Activated naive CD4-positive, alpha-beta T cell treated with anti-CD3 and anti-CD28 coated beads, Interleukin-2, amount 50 U/mL, for 72 hours (primary cell): ENCODE results near the gene UNC13B. TPM values are rescaled to one million over a fixed set of nuclear protein-coding genes. Genes with fewer than 3 reads are reported as not detected.
"Not testable (repeated sequence)": the region's sequence is repeated elsewhere in the genome, so short reads cannot be mapped to it uniquely, and the experiment has no call there.

Source experiments
- ATAC-seq, 2 donors: fragments of 150-1000 bp; cut with Tn5 transposase; 2 replicates each; pipeline ENCODE4 v1.10.0; 2021; ENCODE audit warnings: mild to moderate bottlenecking in 2 of 2, moderate library complexity in 2 of 2
- DNase-seq, 2 donors: peaks; one replicate each; pipeline ENCODE4 v3.0.0; 2021 to 2022; ENCODE audit warnings: low spot score in 2 of 2
- H3K27ac Mint-ChIP-seq, 2 donors: one replicate each; pipeline ENCODE4 v1.8.0; 2022; ENCODE audit warnings: mild to moderate bottlenecking in 2 of 2, mixed read lengths in 2 of 2
- H3K36me3 Mint-ChIP-seq, 2 donors: one replicate each; pipeline ENCODE4 v1.8.0; 2022; ENCODE audit warnings: mixed read lengths in 2 of 2
- H3K9me3 Mint-ChIP-seq, 2 donors: one replicate each; pipeline ENCODE4 v1.8.0; 2022; ENCODE audit warnings: mixed read lengths in 2 of 2
- total RNA-seq, 2 donors: library from RNA; stranded (reverse); gene quantifications; one replicate each; pipeline ENCODE4 v1.2.3, GENCODE V29; 2022

Gene UNC13B
- total RNA-seq, 2 donors from 2014 or later: 2.3 to 5.0 TPM

- ATAC-seq (no peak), DNase-seq (no peak)
- no peaks in the 10 kb centered on the region for H3K36me3 Mint-ChIP-seq
- no peaks in the 10 kb centered on the region for H3K9me3 Mint-ChIP-seq
- H3K27ac Mint-ChIP-seq: no peak overlapping the region
Measured at GRCh38 chr9:35156781-35157180, 5.0 kb upstream of the UNC13B start.

- not testable (repeated sequence) for ATAC-seq, DNase-seq, H3K9me3 Mint-ChIP-seq, H3K27ac Mint-ChIP-seq, H3K36me3 Mint-ChIP-seq
Measured at GRCh38 chr9:35157836-35158235, 4.0 kb upstream of the UNC13B start.

GRCh38 chr9:35158501-35159280 is 3.1 kb upstream of the UNC13B start:
- no peak for DNase-seq
- ATAC-seq: no peak
- Mint-ChIP-seq H3K9me3 (no peaks in the 10 kb centered on the region), H3K27ac (no peak overlapping the region), H3K36me3 (peaks cover 0 to 4% of the 10 kb centered on the region in 2 donors)

GRCh38 chr9:35162605-35163315 is 951 bp downstream of the UNC13B start:
- ATAC-seq (no peak), DNase-seq (no peak)
- H3K27ac Mint-ChIP-seq: peak overlapping the region in 1 of 2 donors; percentile 42
- no peaks in the 10 kb centered on the region for H3K9me3 Mint-ChIP-seq
- H3K36me3 Mint-ChIP-seq: peaks cover 0 to 4% of the 10 kb centered on the region in 2 donors

GRCh38 chr9:35163413-35163812 is 1.6 kb downstream of the UNC13B start:
- ATAC-seq (no peak), DNase-seq (no peak)
- H3K9me3 Mint-ChIP-seq: no peaks in the 10 kb centered on the region
- H3K36me3 Mint-ChIP-seq: peaks cover 0 to 4% of the 10 kb centered on the region in 2 donors
- no peak overlapping the region for H3K27ac Mint-ChIP-seq

GRCh38 chr9:35164711-35165110 is 2.9 kb downstream of the UNC13B start:
- ATAC-seq: no peak
- H3K27ac Mint-ChIP-seq: no peak overlapping the region
- no peaks in the 10 kb centered on the region for H3K9me3 Mint-ChIP-seq

GRCh38 chr9:35167429-35167828 is 5.6 kb downstream of the UNC13B start:
- DNase-seq, H3K9me3 Mint-ChIP-seq, H3K36me3 Mint-ChIP-seq, H3K27ac Mint-ChIP-seq, ATAC-seq: not testable (repeated sequence)

More at GRCh38 chr9:35164711-35165110, 2.9 kb downstream of the UNC13B start:
- peaks cover 0 to 4% of the 10 kb centered on the region in 2 donors for H3K36me3 Mint-ChIP-seq
- DNase-seq: no peak

GRCh38 chr9:35168963-35169362 is 7.2 kb downstream of the UNC13B start:
- DNase-seq: no peak
- Mint-ChIP-seq H3K9me3 (no peaks in the 10 kb centered on the region), H3K36me3 (no peaks in the 10 kb centered on the region), H3K27ac (no peak overlapping the region)
- ATAC-seq: no peak

GRCh38 chr9:35172878-35173277 is 11.1 kb downstream of the UNC13B start:
- Mint-ChIP-seq H3K27ac (no peak overlapping the region), H3K9me3 (no peaks in the 10 kb centered on the region), H3K36me3 (no peaks in the 10 kb centered on the region)
- DNase-seq: no peak
- ATAC-seq: no peak

- DNase-seq: no peak
- no peak overlapping the region for H3K27ac Mint-ChIP-seq
- H3K9me3 Mint-ChIP-seq: no peaks in the 10 kb centered on the region
- ATAC-seq: no peak
- H3K36me3 Mint-ChIP-seq: no peaks in the 10 kb centered on the region
Measured at GRCh38 chr9:35177520-35177919, 15.7 kb downstream of the UNC13B start.

- no peak overlapping the region for H3K27ac Mint-ChIP-seq
- no peaks in the 10 kb centered on the region for H3K36me3 Mint-ChIP-seq
- H3K9me3 Mint-ChIP-seq: no peaks in the 10 kb centered on the region
- DNase-seq: no peak
- ATAC-seq: no peak
Measured at GRCh38 chr9:35179347-35180280, 17.8 kb downstream of the UNC13B start.

GRCh38 chr9:35180801-35181200 is 19.0 kb downstream of the UNC13B start:
- no peaks in the 10 kb centered on the region for H3K36me3 Mint-ChIP-seq
- no peaks in the 10 kb centered on the region for H3K9me3 Mint-ChIP-seq
- DNase-seq (no peak), ATAC-seq (no peak)
- H3K27ac Mint-ChIP-seq: no peak overlapping the region

GRCh38 chr9:35182401-35182800 is 20.6 kb downstream of the UNC13B start:
- H3K9me3 Mint-ChIP-seq, ATAC-seq, DNase-seq, H3K36me3 Mint-ChIP-seq, H3K27ac Mint-ChIP-seq: not testable (repeated sequence)

GRCh38 chr9:35182996-35183754 is 21.4 kb downstream of the UNC13B start:
- not testable (repeated sequence) for H3K9me3 Mint-ChIP-seq, ATAC-seq, H3K36me3 Mint-ChIP-seq, DNase-seq, H3K27ac Mint-ChIP-seq

GRCh38 chr9:35183755-35184480 is 22.1 kb downstream of the UNC13B start:
- H3K27ac Mint-ChIP-seq, H3K9me3 Mint-ChIP-seq, H3K36me3 Mint-ChIP-seq, ATAC-seq, DNase-seq: not testable (repeated sequence)
